ENCODE results near the gene ANKIB1.
"Not testable (repeated sequence)": the region's sequence is repeated elsewhere in the genome, so short reads cannot be mapped to it uniquely, and the experiment has no call there.

Gene ANKIB1

DNA sequence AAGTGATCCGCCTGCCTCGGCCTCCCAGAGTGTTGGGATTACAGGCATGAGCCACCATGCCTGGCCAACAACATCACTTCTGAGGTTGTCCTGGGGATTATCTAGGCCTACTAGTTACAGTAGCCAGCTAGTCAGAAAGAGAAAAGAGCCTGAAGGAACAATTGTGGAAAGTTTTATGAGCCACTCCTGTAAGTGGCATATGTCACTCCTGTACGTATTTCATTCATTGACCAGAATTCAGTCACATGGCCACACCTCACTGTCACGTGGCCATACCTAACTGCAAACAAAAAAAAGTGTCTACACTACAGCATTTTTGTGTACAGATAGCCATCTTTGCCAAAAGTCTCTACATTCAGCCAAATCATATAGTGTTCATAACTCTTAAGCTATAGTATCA, 85.7 kb downstream of the ANKIB1 start:
- no peak for DNase-seq

DNA sequence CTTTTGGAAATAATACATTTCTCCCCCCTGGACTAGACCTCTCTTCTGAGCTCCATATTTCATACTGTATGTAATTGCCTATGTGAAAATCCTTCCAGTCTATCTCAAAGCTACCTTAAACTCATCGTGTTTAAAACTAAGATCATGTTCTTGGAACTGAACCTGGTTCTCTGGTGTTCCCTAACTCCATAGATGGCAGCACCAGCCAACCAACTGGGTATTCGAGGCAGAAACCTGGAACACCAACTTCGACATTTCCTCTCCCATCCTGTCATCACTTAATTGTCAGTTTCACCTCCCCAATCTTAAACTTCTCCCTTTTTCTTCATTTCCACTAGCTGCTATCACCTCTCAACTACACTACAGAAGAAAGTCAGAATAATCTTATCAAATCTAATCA, 87.0 kb downstream of the ANKIB1 start:
- no peak for DNase-seq

GRCh38 chr7:92333866-92334265, 88.1 kb downstream of the ANKIB1 start:
- DNase-seq, result no peak

DNA sequence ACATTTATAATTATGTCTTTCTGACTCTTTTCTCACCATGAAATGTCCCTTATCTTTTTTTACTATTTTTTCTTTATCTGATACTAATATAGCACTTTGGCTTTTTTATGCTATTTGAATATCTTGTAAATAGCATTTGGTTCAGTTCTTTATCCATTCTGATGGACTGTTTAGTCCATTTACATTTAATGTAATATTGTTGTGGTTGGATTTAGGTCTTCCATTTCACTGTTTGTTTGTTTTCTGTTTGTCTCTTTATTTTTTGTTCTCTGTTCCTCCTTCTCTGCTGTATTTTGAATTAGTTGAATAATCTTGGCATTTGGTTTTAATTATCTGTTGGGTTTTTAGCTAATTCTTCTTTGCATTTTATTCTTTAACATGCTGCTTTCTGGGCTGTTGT, 89.8 kb downstream of the ANKIB1 start:
- DNase-seq, result no peak

DNA sequence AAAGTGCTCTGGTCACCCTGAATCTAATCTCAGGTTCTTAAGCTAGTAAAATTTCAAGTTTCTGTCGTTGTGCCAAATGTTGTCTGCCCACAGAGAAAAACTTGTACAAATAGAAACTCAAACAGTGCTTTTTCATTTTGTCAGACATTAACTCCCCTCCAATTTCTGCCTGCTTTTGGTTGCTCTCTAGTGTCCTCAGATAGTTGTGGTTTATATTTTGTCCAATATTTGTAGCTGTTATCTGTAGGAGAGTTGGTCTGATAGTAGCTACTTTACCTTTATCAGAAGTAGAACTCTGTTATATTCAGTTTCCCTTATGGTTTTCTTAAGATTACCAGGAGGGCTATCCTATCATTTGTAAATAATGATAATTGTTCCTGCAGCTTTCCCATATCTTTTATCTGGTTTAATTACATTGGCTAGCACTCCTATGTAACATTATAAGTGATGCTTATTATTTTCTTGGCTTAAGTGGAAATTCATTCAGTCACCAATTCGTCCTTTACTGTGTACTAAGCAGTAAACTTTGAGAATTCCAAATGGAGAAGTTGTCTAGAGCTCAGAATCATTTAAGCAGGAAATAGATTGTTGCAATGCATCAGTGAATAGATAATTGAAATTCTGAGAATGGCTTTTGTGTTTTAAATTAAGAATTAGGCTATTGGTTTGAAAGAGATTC, 91.0 kb downstream of the ANKIB1 start:
- DNase-seq, result peak; percentile 50

DNA sequence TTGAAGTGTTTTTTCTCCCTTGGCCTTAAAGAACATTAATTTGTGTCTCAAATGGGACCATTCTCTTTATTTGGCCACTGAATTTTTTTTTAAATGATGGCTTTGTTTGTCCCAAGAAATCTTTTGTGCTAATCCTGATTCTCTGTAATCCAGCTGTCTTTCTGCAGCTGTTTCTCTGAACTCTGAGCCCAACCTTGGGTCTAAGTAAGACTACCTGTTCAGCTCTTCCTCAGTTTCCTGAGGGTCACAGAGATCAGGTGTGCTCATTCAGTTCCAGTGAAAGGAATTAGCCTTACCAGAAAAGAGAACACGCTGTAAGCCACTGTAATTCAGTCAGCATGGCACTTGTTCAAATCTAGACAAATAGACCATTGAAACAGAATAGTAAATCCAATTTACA, 94.2 kb downstream of the ANKIB1 start:
- DNase-seq, result no peak

- no peak for DNase-seq
Observed at GRCh38 chr7:92343714-92344113, 97.9 kb downstream of the ANKIB1 start.

- DNase-seq, result no peak
Observed at GRCh38 chr7:92352009-92352408, 106.2 kb downstream of the ANKIB1 start.

DNA sequence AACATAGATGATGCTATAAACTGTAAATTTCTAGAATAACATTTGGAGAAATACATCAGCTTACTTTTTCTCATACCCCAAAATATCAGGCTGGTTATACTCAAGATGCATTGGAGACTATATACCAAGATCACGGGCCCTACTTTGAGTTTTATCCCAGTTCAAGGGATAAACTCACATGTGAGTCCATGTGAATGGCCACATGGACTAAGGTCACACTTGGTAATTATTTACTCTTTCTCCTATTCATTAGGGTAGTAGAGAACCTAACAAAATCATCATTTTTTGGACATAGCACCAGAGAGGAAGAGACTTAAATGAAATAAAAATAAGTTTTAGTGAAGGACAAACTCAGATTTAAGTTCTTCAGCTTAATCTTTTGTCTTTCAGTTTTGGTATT, 108.4 kb downstream of the ANKIB1 start:
- no peak for DNase-seq

- DNase-seq, result peak; percentile 34
Observed at GRCh38 chr7:92356406-92356805, 110.6 kb downstream of the ANKIB1 start.

- no peak for DNase-seq
Observed at GRCh38 chr7:92357260-92357659, 111.5 kb downstream of the ANKIB1 start.

GRCh38 chr7:92359179-92359578, 113.4 kb downstream of the ANKIB1 start:
- not testable (repeated sequence) for DNase-seq

GRCh38 chr7:92359801-92360200, 114.0 kb downstream of the ANKIB1 start:
- DNase-seq, result no peak

DNA sequence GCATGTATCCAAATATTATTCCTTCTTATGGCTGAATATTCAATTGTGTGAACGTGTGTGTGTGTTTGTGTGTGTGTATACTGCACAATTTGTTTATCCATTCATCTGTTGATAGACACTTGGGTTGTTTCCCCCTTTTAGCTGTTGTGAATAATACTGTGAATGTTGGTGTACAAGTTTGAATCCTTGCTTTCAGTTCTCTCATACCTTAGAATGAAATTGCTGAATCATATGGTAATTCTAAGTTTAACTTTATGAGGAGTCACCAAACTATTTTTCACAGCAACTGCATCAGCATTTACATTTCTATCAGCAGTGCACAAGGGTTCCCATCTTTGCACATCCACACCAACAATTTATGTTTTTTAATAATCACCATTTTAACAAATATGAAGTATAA, 114.6 kb downstream of the ANKIB1 start:
- DNase-seq, result no peak

DNA sequence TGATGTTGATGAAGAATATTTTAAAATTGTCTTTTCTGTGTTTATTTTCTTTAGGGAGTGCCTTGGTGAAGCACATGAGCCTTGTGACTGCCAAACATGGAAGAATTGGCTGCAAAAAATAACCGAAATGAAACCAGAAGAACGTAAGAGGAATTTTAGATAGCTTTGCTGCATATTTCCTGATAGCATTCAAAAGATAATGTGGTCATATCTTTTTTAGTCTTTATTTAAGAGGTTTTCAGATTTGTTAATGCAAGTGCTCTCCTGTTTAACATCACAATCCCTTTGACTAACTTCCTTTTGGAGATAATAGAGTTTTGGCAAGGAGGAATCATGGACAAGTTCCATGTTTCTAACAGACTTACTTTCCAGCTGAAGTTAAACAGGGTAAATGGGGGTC, 116.4 kb downstream of the ANKIB1 start:
- DNase-seq, result no peak

- DNase-seq, result no peak
Observed at GRCh38 chr7:92366730-92367129, 121.0 kb downstream of the ANKIB1 start.

GRCh38 chr7:92368741-92369140, 123.0 kb downstream of the ANKIB1 start:
- no peak for DNase-seq

GRCh38 chr7:92375013-92375412, 129.2 kb downstream of the ANKIB1 start:
- DNase-seq, result no peak

- DNase-seq, result no peak
Observed at GRCh38 chr7:92391071-92391470, 145.3 kb downstream of the ANKIB1 start.

DNA sequence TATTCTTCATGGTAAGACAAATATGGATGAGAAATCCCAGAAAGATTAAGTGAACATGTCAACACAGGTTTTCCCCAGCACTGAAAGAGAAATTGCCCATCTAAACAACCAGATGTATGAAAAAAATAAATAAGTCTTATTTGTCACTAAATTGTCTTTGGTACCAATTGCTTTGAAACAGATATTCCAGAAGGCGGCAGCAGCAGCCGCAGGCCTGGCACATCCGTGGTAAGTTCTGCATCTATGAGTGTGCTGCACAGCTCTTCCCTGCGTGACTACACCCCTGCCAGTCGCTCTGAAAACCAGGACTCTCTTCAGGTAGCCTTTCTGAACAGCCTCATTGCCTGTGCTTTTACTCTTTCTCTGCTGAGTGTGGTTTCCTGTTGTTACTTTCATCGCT, 151.8 kb downstream of the ANKIB1 start:
- DNase-seq, result no peak

DNA sequence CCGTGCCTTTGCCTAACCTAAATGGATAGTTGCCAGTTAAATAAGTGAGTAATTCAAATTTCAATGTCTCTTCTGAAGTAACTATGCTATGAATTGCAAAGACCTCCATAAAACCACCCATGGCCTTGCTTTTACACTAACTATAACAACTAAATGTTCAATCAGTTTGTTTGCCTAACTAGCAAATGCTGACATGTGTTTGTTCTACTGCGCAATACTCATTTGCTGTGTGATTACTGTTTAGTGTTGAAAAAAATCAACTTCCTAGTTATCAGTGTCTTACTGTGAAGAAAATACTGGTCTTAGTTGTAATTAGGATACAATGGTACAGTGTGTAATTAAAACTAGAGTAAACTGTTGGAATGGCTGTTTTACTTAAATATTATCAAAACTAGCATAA, 154.2 kb downstream of the ANKIB1 start:
- no peak for DNase-seq

DNA sequence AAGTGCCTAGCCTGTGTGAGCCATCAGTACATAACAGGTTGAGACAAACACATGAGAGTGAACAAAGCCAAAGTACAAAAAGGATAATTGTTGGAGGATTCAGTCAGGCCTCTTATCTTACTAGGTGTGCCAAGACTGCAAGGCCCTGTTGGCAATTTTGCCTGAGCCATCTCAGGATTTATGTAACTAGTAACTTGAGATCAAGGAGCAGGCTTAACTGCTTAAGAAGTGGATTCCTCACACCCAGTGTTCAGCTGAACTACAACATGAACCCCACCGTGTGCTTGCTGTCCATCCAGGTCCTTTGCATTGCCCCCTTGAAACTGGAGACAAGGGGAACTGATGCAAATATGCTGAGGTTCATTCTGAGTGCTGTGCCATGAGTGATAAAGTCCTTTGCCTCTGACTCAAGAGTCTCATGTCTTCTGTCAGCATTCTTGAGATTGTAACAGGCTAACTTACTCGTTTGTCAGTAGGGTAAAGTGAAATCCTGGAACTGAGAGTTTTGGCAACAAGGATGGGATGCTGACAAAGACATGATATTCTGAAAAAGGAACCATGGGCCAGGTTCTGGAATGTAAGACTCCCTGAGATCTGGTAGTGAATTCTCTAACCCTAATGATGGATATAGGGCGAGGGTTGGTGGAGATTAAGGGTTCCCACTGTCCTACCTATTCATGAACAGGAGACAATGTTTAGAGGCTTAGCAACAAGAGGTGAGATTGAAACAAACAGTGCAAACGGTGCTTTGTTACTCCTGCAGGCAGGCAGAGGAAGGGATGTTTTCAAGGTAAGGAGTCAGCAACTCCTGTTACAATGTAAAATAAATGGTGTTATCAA, 157.4 kb downstream of the ANKIB1 start:
- no peak for DNase-seq

GRCh38 chr7:92403760-92404074, 157.9 kb downstream of the ANKIB1 start:
- DNase-seq, result no peak

DNA sequence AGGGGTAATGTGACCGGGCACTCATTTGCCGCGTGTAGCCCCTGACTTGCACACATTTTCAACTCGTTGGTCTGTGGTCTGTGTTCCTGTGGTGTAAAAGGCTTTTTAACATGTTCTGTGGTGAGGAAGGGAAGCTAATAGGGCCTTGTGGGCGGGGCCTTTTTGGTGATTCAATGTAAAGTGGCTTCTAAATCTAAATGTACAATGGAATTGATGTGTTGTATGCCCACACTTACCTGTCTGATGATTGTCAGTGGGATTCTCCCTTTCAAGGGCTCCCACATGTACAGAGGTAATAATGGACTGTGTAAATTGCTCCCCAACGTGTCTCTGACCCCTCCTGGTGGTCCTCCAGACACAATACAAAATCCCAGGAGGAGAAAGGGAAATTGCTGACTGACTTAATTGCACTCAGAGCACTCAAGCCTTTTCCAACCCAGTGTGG, 158.4 kb downstream of the ANKIB1 start:
- DNase-seq, result peak; percentile 88

DNA sequence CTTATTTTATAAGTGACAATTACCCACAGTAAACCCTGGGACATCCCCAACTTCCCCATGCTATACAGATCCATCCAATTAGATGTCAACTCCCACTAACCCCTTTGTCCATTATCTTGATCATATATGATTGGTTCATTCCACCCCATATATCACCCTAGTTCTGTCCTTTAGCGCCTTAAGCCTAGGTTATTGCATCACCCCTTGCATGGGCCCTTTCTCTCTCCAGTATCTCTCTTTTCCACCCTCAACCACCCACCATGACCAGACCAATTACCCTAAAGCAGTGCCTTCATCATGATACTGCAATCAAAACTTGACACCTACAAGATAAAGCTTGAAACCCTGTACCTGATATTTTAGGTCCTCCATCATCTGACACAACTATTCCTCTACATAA, 163.6 kb downstream of the ANKIB1 start:
- DNase-seq, result no peak

All from hematopoietic multipotent progenitor cell treated with erythropoietin and hydrocortisone succinate and interleukin-3 and kit ligand, for 4 days (in vitro differentiated cells).